ENCODE results near the gene SESN1.

Gene SESN1

DNA sequence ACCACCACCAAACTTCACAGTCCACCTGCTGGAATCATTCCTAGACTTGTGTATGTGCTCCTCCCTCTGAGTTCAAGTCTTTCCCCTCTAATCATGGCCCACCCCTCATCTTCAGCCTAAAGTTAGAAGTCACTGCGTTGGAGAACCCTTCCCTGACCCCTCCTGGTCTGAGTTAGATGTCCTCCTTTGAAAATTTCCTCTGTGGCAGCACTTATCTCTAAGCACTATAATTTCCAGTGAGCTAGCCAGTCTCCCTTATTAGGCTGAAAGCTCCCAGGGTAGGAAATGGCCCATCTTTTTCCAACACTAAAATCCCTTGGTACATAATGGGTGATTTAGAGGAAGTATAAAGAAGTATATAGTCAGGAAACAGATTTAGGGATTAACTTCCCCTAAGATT lies 63.2 kb downstream of the SESN1 start:
- DNase-seq (ENCODE audit: low read depth in 2 of 3, low spot score in 1 of 3), result no peak

DNA sequence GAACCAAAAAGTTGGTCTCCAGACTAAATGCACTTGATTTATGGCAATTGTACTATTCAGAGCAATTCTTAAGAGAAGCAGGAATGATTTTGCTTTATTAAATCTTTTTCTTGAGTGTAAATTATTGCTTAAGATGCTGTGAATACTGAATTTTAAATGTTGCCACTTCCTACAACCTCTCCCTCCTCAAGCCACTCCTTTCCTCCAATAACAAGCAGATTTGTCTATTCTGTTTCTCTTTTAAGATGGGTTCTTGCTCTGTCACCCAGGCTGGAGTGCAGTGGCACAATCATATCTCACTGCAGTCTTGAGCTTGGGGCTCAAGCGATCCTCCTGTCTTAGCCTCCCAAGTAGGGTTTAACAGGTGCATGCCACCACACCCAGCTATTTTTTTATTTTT lies 65.3 kb downstream of the SESN1 start:
- DNase-seq (ENCODE audit: low read depth in 2 of 3, low spot score in 1 of 3), result no peak

DNA sequence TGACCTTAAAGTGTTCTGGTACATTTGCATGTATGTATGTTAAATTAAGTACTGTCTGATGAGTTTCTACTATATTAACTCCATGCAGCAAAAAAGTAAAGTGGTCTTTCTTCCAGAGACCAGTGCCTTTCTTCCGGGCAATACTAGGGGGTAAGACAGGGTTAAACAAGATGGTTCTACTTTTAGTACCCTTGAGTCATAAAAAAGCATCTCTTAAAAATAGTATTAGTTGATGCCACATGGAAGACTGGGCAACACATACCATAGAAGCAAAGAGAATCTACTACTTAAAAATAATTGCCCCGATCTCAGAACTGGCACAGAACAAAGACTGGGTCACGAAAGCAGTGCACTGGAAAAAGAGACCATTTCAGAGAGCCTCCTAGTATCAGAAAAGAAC lies 66.2 kb downstream of the SESN1 start:
- DNase-seq (ENCODE audit: low read depth in 2 of 3, low spot score in 1 of 3), result no peak

DNA sequence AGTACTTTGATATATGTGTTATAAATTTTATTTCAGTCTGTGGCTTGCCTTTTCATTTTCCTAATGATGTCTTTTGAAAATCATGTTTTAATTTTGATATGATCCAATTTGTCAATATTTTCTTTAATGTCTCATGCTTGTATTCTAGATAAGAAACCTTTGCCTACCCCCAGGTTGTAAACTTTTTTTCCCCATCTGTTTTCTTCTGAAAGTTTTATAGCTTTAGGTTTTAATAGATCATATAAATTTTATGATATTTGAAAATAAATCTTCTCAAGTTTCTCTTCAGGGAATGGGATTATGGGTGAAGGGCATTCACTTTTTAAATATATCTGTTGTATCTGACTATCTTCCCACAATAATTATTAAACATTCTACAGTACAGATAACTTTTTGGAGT lies 66.7 kb downstream of the SESN1 start:
- DNase-seq (ENCODE audit: low read depth in 2 of 3, low spot score in 1 of 3), result no peak

DNA sequence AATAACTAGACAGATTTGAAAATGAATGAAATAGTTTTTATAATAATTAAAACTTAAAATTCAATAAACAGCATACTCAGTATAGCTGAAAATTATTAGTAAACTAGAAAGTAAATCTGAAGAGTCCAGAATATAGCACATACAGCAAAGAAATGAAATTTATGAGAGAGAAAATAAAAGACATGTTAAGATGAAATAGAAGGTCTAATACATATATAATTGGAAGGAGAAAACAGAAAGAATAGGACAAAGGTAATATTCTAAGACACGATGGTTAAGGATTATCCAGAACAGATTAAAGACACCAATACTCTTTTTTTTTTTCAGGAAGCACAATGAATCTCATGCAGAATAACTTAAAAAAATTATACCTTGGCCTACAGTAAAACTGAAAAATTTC lies 69.0 kb downstream of the SESN1 start:
- DNase-seq (ENCODE audit: low read depth in 2 of 3, low spot score in 1 of 3), result no peak

DNA sequence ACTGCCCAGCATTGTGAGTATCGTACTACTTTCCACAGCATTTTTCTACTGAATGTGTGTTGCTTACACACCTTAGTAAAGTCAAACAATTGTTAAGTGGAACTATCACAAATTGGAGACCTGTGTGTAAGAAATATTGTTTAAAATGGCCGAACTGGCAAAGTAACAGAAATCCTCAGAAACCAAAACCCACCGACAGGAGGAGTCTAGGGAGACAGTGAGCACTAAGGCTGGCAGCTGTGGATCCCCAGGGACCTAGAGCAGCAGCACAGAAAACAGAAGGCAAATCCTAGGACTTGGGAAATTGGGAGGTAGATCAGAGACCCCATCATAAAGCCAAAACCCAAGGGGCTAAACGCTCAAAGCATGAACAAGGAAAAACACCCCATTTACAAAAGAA lies 69.9 kb downstream of the SESN1 start:
- DNase-seq (ENCODE audit: low read depth in 2 of 3, low spot score in 1 of 3), result no peak

DNA sequence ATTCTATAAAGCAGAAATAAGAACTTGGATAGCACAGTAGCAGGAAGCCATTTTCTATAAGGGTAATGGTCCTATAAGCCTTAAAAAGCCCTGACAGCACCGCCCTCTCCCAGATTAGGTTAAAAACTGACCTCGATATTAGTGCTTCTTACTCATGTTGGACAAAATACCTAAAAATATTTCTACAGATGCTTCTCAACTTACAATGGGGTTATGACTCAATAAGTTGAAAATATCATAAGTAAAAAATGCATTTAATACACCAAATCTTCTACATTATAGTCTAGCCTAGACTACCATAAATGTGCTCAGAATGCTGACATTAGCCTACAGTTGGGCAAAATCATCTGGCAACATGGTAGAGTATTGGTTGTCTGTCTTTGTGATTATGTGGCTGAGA lies 70.3 kb downstream of the SESN1 start:
- no peak for DNase-seq (ENCODE audit: low read depth in 2 of 3, low spot score in 1 of 3)

DNA sequence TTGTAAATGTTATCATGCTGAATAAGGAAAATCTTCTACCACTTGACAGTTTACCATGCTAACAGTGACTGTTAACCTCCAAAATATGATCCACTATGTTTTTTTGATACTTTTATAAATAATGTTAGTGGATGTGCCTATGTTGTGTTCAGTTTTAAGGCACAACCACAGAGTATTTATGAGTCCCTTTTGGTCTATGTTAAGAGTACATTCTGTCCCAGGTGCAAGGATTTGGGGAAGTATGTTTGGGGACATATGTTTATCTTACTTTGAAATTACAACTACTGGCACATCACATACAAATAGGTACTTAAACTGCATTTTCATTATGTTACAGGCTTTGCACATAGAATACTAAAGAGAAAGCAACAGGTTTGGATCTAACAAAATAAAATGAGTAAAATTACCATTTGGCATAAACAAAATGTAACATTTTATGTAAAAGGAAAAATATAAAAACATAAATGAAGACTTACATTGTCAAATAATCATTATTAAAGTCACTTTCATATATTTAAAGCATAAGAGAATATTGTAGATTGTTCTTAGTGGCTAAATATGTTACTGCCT lies 71.2 kb downstream of the SESN1 start:
- no peak for DNase-seq (ENCODE audit: low read depth in 2 of 3, low spot score in 1 of 3)

DNA sequence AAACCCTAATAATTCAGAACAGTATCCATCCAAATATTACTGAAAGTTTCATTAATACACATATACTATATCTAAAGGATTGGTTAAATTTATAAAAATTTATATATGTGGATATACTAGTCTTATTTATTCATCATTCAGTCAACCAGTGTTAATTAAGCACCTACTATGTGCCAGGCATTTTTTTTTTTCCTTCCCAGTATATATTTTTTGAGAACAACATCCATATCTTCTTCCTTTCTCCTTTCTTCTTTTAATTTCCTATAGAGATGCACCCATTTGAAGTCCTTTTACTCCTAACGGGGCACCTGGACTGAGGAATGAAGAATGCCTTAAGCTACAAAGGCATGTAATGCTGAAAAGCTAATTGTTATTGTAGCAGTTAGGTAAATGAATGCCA lies 72.8 kb downstream of the SESN1 start:
- DNase-seq (ENCODE audit: low read depth in 2 of 3, low spot score in 1 of 3), result no peak

DNA sequence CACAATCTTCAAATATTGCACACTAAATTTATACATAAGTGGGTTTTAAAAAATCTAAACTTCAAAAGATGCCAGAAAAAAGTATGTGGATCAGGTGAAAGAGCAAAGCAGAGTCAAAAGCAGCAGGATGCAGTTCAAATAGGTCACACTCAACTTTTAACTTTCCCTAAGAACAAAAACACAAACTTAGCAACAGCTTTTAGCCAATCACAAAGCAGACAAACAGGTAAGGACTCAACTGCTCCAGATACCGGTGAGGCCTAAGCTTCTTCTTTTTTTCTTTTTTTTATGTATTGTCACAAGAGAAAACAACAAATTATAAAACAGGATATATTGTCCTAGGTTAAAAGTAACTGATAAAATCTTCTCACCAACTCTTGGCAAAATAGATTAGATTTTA lies 74.7 kb downstream of the SESN1 start:
- no peak for DNase-seq (ENCODE audit: low read depth in 2 of 3, low spot score in 1 of 3)

DNA sequence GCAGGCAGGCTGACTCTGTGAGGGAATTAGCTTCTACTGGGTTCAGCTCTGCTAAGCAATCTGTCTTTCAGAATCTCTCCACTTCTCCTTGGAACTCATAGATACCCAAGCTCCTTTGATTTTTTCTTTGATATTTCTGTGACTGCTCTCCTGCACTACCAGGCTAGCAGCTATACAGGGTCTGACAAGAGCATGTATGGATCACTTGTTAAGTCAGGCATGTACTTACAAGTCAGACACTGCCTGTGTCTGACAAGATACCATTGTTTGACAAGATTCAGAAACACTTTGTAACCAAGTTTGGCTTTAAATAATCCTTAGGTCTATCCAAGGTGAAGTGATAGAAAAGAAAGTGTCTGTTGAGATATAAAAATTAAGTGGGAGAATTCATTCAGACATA lies 79.5 kb downstream of the SESN1 start:
- DNase-seq (ENCODE audit: low read depth in 2 of 3, low spot score in 1 of 3), result no peak

DNA sequence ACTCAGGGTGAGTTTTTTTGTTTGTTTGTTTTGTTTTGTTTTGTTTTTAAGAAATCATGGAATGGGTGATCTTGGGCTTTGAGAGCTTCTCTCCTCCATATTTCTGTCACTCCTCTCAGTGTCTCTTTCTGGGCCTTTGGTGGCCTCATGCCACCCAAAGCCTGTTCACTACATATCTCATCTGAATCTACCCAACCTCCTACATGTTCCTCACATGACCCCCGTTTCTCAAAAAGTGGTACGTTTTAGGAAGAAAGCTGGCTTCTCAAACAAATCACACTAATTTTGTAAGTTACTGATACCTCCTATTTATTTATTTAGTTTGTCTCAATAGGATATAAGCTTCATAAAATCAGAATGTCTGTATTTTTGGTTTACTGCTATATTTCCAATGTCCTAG lies 80.0 kb downstream of the SESN1 start:
- DNase-seq (ENCODE audit: low read depth in 2 of 3, low spot score in 1 of 3), result no peak

DNA sequence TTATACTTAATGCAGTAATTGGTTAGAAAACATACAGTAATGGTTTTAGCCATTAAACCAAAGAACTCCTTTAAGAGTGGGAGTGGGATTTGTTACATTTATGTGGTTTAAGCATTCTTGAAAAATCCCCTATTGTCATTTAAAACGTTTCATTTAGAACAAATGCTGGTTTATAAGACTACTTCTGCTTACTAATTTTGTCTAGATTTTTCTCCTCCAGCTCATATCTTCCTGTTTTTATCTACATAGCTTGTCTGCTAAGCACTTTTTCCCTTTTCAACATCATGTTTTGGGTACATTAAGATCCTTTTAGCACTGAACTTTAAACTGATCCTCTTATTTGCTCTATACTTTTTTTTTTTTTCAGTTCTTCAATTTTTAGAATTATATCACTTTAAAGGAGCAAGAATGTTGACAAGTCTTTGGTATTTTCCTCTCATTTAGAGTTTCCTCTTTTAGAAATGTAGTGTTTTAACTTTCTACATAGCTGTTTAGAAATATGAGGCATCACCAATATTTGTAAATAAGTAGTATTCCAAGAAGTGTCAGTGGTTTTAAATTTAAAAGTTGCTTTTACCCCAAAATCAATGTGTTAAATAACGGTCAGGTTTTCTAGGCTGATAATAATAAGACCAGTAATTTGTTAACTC lies 80.9 kb downstream of the SESN1 start:
- DNase-seq (ENCODE audit: low read depth in 2 of 3, low spot score in 1 of 3), result no peak

DNA sequence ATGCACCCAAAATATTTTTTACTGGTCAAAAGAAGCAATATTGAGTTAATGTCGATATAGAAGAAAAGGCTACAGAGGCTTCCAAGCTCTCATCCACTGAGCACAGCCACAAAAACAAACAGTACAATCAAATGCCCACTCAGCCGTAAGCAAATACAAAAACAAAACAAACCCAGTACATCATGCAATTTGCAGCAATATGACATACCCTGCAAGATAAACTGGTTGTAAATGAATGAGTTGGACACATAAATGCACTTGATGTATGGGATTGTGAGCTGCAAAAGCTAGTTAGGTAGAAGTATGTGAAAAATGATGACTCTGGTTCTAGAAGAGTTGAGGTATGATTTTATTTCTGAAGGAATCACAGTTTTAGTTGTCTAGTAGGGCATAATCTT lies 83.9 kb downstream of the SESN1 start:
- DNase-seq (ENCODE audit: low read depth in 2 of 3, low spot score in 1 of 3), result no peak

DNA sequence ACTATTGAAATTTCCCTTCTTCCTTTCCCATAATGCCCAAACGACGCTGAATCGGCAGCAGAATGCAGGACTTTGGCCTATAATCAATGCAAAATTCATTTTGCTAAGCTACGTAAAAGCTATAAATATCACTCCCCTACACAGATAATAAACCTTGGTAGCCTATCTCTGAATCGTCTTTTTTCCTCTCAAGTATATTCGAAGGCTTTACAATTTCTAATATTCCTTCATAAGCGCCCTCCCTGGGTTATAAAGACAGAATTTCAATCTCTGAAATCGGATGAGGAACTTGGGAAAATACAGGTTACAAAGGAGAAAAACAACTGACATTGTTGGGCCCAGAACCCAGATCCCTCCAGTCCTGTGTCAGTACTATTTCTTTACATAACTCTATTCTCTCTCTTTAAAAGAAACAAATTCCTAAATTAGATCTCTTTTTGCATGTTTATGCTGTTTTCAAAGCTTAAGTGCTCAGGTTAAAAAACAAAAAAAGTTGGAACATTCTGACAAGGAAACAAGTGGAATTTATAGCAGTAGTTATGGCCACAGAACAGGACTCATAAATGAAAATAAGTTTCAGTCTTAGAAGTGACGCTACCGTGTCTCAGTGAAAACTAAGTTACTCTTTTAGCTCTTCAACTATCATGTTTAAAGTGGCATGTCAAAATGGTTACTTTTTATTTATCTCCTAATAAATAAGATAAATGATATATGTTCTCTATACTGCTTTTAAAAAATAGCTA lies 84.5 kb downstream of the SESN1 start:
- no peak for DNase-seq (ENCODE audit: low read depth in 2 of 3, low spot score in 1 of 3)

DNA sequence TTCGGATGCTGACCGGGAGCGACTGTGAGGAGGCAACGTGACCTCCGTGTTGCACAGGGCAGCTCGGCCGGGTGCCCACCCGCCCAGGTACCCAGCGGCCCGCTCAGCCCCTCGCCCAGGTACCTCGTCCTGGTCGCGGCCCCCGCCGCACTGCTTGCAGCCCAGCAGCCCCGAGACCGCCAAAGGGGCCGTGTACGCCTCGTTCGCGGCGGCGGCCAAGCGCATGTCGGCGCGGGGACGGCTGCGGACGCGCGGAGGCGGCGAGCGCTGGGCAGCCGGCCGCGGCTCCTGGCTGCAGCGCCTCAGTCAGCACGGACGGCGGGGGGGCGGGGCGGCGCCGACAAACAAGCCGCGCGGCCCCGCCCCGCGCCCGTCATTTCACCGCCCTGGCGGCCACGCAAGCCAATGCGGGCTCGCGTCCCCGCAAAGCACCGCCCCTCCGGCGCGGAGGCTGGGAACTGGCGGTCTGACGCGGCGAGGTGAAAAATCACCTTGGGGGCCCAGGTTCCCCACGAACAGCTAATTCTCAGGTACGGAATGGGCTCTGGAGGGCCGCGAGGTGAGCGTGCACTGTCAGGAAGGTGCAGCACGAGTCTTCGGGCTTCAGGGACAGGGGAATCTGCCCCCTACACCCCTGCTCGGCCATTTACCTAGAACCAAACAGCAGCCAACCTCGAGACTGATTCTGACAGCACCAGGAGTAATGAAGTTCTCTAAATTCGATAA lies 85.2 kb downstream of the SESN1 start:
- DNase-seq (ENCODE audit: low read depth in 2 of 3, low spot score in 1 of 3), result peak; percentile 74 to 90 (median 78)

DNA sequence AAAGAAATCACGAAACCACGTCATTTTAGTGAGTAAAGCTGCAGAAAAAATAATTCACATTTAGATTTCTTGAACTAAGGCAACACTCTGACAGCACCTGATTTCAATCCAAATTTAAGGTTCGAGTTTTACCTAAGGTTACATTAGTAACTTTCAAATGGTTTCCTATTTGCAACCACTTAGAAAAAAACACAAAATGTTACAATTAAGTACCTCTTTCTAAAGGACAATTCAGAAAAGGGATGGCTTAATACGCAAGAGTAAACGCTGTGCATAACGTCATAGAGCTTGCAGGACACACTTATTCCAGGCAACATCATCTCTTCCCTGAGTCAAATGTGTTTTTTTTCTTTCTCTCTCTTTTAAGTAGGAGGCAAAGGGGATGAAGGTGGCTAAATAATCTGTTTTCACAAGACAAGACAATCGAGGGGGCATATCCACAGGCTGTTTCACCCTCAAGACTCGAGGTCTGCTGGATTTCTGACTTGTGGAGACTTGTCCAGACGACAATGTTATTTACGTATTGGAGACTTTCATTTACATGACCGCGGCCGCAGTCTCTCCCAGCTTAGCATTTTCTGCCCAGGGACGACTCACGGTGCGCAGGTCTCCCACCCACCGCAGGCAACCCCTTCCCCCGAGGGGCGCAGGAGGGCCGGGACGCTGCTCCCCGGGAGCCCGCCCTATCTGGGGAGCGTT lies 86.0 kb downstream of the SESN1 start:
- DNase-seq (ENCODE audit: low read depth in 2 of 3, low spot score in 1 of 3), result peak in 1 of 3 donors; percentile 3

DNA sequence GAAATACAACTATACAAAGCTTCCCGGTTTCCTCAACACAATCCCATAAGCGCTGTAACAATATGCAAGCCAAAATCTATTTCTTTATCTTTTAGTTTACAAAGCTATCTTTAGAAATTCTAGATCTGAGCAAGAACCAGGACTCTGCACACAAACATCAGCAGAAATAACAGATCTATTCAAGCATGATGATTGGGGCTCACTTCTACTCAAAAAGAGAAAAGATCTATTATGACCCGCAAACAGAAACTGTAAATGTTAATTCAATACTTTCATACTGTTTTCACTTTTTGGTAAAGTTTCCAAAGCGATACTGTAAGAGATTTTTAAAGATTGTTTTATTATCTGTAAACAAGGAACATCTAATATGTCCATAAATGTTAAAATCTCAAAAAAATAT lies 86.6 kb downstream of the SESN1 start:
- no peak for DNase-seq (ENCODE audit: low read depth in 2 of 3, low spot score in 1 of 3)

DNA sequence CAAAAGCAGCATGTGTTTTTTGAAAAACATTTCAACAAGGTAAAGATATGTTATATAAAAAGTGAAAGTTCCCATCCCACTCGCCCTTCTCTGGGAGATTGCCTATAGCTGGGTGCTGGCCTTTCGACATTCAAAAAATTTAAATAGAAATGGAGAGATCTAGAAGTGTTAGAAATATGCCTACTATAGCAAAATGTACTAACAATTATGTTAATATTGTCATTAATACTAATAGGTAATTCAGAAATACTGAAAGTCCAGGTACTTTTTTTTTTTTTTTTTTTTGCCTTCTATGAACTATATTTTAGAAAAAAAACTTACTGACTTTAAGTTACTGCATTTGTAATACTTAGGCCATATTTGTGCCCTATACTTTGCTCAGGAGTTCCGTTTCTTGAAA lies 87.1 kb downstream of the SESN1 start:
- no peak for DNase-seq (ENCODE audit: low read depth in 2 of 3, low spot score in 1 of 3)

DNA sequence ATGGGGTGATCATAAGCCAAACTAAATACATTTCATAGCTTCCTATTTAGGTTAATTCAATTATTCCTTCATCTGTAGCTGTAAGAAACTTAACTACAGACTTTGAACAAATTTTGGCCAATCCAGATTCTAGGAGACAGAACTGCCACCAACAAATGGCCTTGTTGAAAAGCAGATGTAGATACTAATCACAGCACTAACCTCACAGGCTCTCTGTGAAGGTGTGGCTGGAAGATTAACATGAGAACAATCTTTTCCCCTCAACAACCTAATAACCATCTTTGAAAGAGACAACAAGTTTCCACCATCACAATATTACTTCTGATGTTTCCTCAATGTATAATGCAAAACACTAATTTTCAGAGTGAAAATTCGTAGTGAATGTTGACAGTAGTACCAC lies 87.8 kb downstream of the SESN1 start:
- no peak for DNase-seq (ENCODE audit: low read depth in 2 of 3, low spot score in 1 of 3)

DNA sequence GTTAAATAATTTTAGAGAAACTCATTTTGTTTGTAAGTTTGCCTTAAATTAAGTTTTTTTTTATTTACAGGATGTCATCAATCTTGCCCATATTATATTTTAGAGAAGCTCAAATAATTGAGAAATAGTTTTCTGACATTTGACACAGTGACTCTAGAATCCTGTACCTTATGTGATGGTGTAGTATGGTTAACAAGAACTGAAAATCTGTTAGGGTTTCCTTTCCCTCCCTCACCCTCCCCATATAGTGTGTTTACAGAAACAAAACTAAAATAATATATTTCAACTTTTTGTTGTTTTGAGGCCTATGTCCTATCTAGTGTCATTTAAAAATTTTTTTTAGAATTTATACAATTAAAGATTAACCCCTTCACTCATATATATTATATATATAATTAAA lies 91.8 kb downstream of the SESN1 start:
- DNase-seq (ENCODE audit: low read depth in 2 of 3, low spot score in 1 of 3), result no peak

All from stimulated activated CD4-positive, alpha-beta T cell treated with anti-CD3 and anti-CD28 coated beads, Interleukin-12 subunit alpha, Interleukin-12 subunit beta, amount 100 ng/mL, for 48 hours (primary cell).